Measurements from ENCODE around the gene SPECC1. TPM values are rescaled to one million over a fixed set of nuclear protein-coding genes. Genes with fewer than 3 reads are reported as not detected.

SPECC1 gene
- total and polyA plus RNA-seq, 9 of the 15 experiments (the other 6 are each of a cell fraction or from before 2014, with no cell fraction given): 2.4 to 19.6 (median 14.7) TPM

- TF ChIP-seq ZNF232 (CRISPR knock-in tag; IDR thresholded peaks at IDR 0.05) (no peak), RBM17 (IDR thresholded peaks at IDR 0.05; ENCODE audit: borderline replicate concordance, low read depth, low read length) (no peak), PATZ1 (CRISPR knock-in tag; IDR thresholded peaks at IDR 0.05; ENCODE audit: borderline replicate concordance) (no peak), E2F6 (IDR thresholded peaks at IDR 0.05; ENCODE audit: borderline replicate concordance in 1 of 2, extremely low read depth in 1 of 2, insufficient read depth in 1 of 2, insufficient read length in 1 of 2, low read depth in 1 of 2, low read length in 1 of 2, poor library complexity in 1 of 2, severe bottlenecking in 1 of 2) (peak in 1 of 2 experiments; percentile 41), ZNF586 (CRISPR knock-in tag; conservative IDR thresholded peaks at IDR 0.05) (no peak)
These were observed 146.4 kb downstream of the SPECC1 start (continued) for GRCh38 chr17:20155258-20156195.
